ENCODE data around the gene KLK11. TPM values are rescaled to one million over a fixed set of nuclear protein-coding genes. Genes with fewer than 3 reads are reported as not detected.

KLK11 gene
- total RNA-seq, 1 donor from 2014 or later: 11.2 TPM

DNA sequence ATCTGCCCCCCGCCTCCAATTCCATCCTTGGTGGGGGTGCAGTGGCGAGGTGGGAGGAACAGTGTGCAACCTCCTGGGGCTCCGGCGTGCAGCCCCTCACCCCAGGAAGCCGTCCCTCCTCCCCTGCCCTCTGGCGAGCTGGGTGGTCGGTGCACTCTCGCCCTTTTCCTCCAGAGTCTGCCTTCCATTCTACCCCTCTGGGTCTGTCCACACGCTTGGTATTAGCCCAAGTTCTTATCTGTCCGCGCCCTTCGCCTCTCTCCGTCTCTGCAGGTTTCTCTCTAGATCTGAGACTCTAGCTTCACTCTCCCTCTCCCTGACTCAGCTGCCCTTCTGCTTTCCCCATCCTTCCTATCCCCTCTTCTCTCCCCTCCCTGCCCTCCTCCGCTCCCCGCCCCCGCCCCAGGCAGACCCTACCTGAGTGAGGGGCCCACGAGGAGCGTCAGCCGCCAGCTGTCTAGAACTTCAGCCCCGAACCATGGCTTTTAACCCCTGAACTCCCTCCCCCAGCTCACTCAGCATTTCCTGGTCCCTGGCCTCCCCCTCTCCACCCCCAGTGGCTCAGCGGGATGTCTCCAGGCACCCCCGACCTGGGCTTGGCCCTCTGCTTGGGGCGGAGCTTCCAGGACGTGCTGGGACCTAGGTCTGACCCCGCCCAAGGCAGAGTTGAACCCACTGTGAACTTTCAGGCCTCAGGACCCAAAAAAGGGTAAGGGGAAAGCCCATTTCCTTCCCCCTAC, 39.0 kb upstream of the KLK11 start:
- H3K4me3 ChIP-seq: peak overlapping the region; percentile 29

DNA sequence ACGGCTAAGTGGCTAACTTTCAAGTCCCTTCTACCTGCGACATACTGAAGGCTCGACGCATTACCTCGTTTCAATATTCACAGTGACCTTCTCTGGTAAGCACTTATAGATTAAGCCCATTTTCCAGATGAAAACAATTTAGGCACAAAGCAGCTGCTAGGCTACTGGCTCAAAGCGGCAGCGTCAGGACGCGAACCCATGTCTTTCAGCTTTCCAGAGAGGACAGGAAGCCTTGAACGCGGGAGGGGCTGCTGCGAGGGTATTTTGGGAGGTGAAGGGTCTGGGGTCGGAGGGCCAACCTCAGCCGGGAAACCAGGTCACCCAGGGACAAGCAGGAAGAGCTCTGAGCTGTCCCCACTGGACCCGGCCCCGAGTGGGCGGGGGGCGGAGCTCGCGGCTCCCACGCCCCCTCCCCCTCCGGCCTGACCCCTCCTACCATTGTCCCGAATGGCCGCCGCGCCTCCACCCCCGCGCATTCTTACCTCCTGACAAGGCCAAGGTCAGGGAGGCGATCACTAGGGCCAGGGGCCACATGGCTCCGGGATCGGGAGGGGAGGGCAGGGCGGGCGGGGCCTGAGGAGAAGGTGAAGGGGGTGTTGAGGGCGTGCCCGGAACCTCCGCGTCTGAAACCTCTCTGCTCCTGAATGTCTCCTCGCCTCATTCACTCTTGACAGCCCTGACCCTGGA, 38.3 kb upstream of the KLK11 start, which contains the start of gene KLK13:
TSS of gene KLK13 (minus strand) at position 559 of the 687 bp plus-strand sequence. CDS start at position 534, 25 bp downstream.
- no peaks in the 10 kb centered on the region for H3K36me3 ChIP-seq
- DNase-seq (peak; percentile 53), ATAC-seq (peak; percentile 59 to 62)
- no peak within 1 kb of the TSS for H3K27ac ChIP-seq
- H3K9me3 ChIP-seq: no peaks in the 10 kb centered on the region
- TF ChIP-seq, protein P1, sequence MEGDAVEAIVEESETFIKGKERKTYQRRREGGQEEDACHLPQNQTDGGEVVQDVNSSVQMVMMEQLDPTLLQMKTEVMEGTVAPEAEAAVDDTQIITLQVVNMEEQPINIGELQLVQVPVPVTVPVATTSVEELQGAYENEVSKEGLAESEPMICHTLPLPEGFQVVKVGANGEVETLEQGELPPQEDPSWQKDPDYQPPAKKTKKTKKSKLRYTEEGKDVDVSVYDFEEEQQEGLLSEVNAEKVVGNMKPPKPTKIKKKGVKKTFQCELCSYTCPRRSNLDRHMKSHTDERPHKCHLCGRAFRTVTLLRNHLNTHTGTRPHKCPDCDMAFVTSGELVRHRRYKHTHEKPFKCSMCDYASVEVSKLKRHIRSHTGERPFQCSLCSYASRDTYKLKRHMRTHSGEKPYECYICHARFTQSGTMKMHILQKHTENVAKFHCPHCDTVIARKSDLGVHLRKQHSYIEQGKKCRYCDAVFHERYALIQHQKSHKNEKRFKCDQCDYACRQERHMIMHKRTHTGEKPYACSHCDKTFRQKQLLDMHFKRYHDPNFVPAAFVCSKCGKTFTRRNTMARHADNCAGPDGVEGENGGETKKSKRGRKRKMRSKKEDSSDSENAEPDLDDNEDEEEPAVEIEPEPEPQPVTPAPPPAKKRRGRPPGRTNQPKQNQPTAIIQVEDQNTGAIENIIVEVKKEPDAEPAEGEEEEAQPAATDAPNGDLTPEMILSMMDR (IDR thresholded peaks at IDR 0.05): no peak
- intact Hi-C loops (cut with DNase I): no loop called here
- H3K27me3 ChIP-seq (ENCODE audit: low read depth): peaks cover 43% of the 10 kb centered on the region
- peaks cover 7% of the 10 kb centered on the region for H3K4me1 ChIP-seq
- H3K4me3 ChIP-seq: peak within 1 kb of the TSS; percentile 29

More for the DNA sequence above, 39.0 kb upstream of the KLK11 start:
- TF ChIP-seq, protein P1 (IDR thresholded peaks at IDR 0.05): no peak
- no peaks in the 10 kb centered on the region for H3K36me3 ChIP-seq
- peaks cover 43% of the 10 kb centered on the region for H3K27me3 ChIP-seq (ENCODE audit: low read depth)
- no peaks in the 10 kb centered on the region for H3K9me3 ChIP-seq
- intact Hi-C loops (cut with DNase I): no loop called here
- no peak overlapping the region for H3K27ac ChIP-seq
- DNase-seq (no peak), ATAC-seq (peak; percentile 9 to 16)
- H3K4me1 ChIP-seq: peaks cover 7% of the 10 kb centered on the region

DNA sequence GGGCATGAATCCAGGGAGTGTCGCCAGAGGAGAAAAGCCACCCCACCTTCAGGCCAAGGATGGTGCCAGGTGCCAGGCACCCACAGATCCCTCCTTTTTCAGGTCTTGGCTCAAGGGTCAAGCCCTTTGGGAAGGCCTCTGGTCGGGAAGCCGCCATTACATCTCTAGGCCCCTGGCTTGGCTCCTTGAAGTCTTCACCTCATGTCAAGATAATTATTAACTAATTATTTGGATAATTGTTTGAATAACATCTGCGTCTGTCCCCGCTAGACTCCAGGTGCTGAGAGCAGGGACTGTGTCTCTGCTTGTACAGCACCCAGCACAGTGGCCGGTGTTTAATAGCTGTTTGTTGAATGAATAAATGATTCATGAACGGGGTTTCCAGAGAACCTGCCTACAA, 37.2 kb upstream of the KLK11 start:
- Histone ChIP-seq H3K4me3 (no peak overlapping the region), H3K36me3 (no peaks in the 10 kb centered on the region), H3K9me3 (no peaks in the 10 kb centered on the region), H3K27ac (no peak overlapping the region), H3K4me1 (peaks cover 7% of the 10 kb centered on the region), H3K27me3 (ENCODE audit: low read depth) (peaks cover 43% of the 10 kb centered on the region)
- ATAC-seq (no peak), DNase-seq (no peak)
- intact Hi-C loops (cut with DNase I): no loop called here
- TF ChIP-seq, protein P1 (IDR thresholded peaks at IDR 0.05): no peak

DNA sequence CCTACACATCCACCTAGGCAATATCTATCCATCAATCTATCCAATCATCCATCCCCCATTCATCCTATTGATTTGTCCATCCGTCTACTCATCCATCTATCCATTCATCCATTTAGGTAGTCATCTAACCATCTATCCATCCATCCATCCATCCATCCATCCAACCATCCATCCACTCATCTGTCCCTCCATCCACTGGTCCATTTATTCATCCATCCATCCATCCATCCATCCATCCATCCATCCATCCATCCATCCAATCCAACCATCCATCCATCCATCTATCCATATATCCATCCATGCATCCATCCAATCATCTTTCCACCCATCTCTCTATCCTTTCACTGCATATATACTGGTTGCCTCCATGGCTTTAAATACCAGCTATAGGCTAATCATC, 34.6 kb upstream of the KLK11 start:
- ATAC-seq (no peak), DNase-seq (no peak)
- Histone ChIP-seq H3K27me3 (ENCODE audit: low read depth) (peaks cover 37% of the 10 kb centered on the region), H3K27ac (no peak overlapping the region), H3K4me3 (no peak overlapping the region), H3K9me3 (no peaks in the 10 kb centered on the region), H3K36me3 (no peaks in the 10 kb centered on the region), H3K4me1 (peaks cover 7% of the 10 kb centered on the region)
- TF ChIP-seq, protein P1 (IDR thresholded peaks at IDR 0.05): no peak
- intact Hi-C loops (cut with DNase I): no loop called here

DNA sequence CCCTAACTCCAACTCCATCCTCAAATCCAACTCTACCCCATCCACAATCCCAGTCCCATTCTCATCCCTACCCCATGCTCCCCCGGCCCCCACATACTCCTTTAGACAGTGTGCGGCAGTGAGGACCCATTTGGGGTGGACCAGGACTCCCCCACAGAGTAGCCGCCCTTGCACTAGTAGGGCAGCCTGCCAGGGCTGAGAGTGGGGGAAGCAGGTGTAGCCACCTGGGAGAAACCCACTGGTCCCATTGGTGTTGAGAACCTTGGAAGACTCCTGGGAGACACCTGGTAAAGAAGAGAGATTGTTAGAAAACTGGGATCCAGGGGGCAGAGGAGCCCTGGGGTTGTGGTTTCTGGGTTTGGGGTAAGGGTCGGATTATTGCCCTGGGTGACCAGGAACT, 33.9 kb upstream of the KLK11 start:
- TF ChIP-seq, protein P1 (IDR thresholded peaks at IDR 0.05): no peak
- Histone ChIP-seq H3K4me1 (peaks cover 7% of the 10 kb centered on the region), H3K27ac (no peak overlapping the region), H3K9me3 (no peaks in the 10 kb centered on the region), H3K27me3 (ENCODE audit: low read depth) (peaks cover 31% of the 10 kb centered on the region), H3K4me3 (no peak overlapping the region), H3K36me3 (no peaks in the 10 kb centered on the region)
- intact Hi-C loops (cut with DNase I): no loop called here
- DNase-seq: no peak
- no peak for ATAC-seq

Data from lower lobe of right lung (tissue), 2 donors.